SU-DHL-6 (cell line): ENCODE data around the gene GALNT15.

Source experiments
- H2AFZ ChIP-seq: fragments of 200-600 bp; sonication (generic); 2 replicates; pipeline ENCODE4 v1.6.1; 2014; ENCODE audit warnings: low read depth, mild to moderate bottlenecking, moderate library complexity, mixed read lengths, antibody characterized with exemption, low read length; ENCODE audit not compliant: severe bottlenecking
- H3F3A ChIP-seq: fragments of 200-600 bp; shearing (Covaris generic); 2 replicates; pipeline ENCODE4 v1.6.0; 2016; ENCODE audit warnings: antibody characterized with exemption, mild to moderate bottlenecking; ENCODE audit not compliant: insufficient read depth
- H3K27ac ChIP-seq: fragments of 200-600 bp; sonication (generic); 2 replicates; pipeline ENCODE4 v1.5.1; 2016; ENCODE audit warnings: low read depth, mild to moderate bottlenecking, low read length, moderate library complexity, mixed read lengths
- H3K27me3 ChIP-seq: fragments of 200-600 bp; sonication (generic), shearing (Covaris generic); 2 replicates; pipeline ENCODE4 v1.6.0; 2014; ENCODE audit warnings: mild to moderate bottlenecking, low read length
- H3K36me3 ChIP-seq: fragments of 200-600 bp; sonication (generic); 2 replicates; pipeline ENCODE4 v1.6.1; 2014; ENCODE audit warnings: mild to moderate bottlenecking, low read length, mixed read lengths
- H3K4me2 ChIP-seq: fragments of 300-600, 200-600 bp; shearing (Covaris generic), sonication (generic); 2 replicates; pipeline ENCODE4 v1.6.0; 2014; ENCODE audit warnings: low read length, low read depth, mild to moderate bottlenecking; ENCODE audit not compliant: poor library complexity, severe bottlenecking
- H3K4me3 ChIP-seq: fragments of 200-600 bp; sonication (generic); 2 replicates; pipeline ENCODE4 v1.5.1; 2014; ENCODE audit warnings: antibody characterized with exemption, low read length, mild to moderate bottlenecking, mixed read lengths; ENCODE audit not compliant: insufficient read depth, poor library complexity, severe bottlenecking
- H3K79me2 ChIP-seq: fragments of 200-600 bp; sonication (generic); 2 replicates; pipeline ENCODE4 v1.6.1; 2014; ENCODE audit warnings: mild to moderate bottlenecking, low read length, moderate library complexity; ENCODE audit not compliant: insufficient read depth
- H3K9ac ChIP-seq: fragments of 200-600 bp; sonication (generic); 2 replicates; pipeline ENCODE4 v1.7.0; 2014; ENCODE audit warnings: mild to moderate bottlenecking, low read length
- H3K9me2 ChIP-seq: fragments of 200-600 bp; sonication (generic); replicated peaks from 2 replicates; pipeline ENCODE4 v1.6.1; 2014; ENCODE audit warnings: low read length; ENCODE audit not compliant: insufficient read depth
- H3K9me3 ChIP-seq: fragments of 200-600 bp; sonication (generic); 2 replicates; pipeline ENCODE4 v1.6.1; 2014; ENCODE audit warnings: low read length, mixed read lengths; ENCODE audit not compliant: insufficient read depth
- H4K20me1 ChIP-seq: fragments of 200-600 bp; sonication (generic); 2 replicates; pipeline ENCODE4 v1.6.1; 2014; ENCODE audit warnings: low read depth, mild to moderate bottlenecking, antibody characterized with exemption, low read length, moderate library complexity, mixed read lengths
- EZH2phosphoT487 ChIP-seq: fragments of 200-600 bp; sonication (generic), shearing (Covaris generic); conservative IDR thresholded peaks from 2 replicates; pipeline ENCODE4 v1.6.1; 2018; ENCODE audit warnings: mild to moderate bottlenecking, antibody characterized with exemption, low read length, moderate library complexity, mixed read lengths
- TF ChIP-seq, protein P1 (sequence below): fragments of 200-600 bp; sonication (generic); IDR thresholded peaks from one replicate; pipeline ENCODE4 v1.5.1; 2017; ENCODE audit warnings: antibody characterized with exemption, mild to moderate bottlenecking, low read length, moderate library complexity; ENCODE audit not compliant: insufficient read depth, poor library complexity, severe bottlenecking

GALNT15 gene

DNA sequence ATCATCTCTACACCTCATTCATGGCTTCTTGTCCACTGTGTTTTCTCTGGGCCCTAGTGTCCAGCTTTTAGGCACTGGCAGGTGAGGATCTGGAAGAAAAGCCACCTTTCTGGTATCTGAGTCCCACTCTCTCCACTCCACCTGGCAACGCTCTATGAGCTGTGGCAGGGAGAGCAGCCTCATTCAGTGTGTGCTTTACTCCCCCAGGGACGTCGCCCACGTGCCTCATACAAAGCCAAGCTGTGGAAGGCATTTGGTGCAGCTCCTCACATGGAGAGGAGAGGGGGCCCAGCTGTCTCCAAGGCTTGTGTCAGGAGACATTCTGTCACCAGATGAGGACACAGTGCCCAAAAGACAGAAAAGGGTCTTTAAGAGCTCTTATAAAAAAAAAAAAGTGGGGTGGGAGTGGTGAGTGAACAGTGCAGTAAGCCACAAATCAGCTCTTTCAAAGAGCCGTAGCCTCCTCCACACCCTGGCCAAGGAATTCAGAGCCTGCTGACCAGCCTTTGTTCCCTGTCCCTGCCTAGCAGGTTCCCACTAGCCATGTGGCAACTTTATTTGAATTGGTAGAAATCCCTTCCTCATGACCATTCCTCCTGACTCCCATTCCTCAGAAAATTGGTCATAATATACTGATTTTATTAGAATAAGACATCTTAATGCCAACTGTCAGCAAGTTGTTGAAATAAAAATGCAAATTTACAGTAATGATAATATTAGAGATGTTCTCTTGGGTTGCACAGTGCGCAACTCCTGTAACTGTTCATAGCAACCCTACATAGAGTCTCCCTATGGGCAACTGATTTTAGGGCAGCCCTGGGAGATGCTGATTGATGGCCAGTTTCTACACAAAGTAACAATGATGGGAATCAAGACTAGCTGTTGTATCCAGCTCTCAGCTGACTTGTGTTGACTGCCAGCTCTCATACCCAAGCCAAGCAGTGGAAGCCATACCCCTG, 29.5 kb downstream of the GALNT15 start:
- H3K27me3 ChIP-seq: no peaks in the 10 kb centered on the region; the same call in 1 of the 2 replicates
- H4K20me1 ChIP-seq: no peaks in the 10 kb centered on the region
- no peak overlapping the region for H3K4me3 ChIP-seq
- no peaks in the 10 kb centered on the region for H3F3A ChIP-seq
- no peak overlapping the region for H2AFZ ChIP-seq
- no peak overlapping the region for H3K27ac ChIP-seq
- H3K4me2 ChIP-seq: no peak overlapping the region
- H3K79me2 ChIP-seq: no peaks in the 10 kb centered on the region
- H3K9me2 ChIP-seq: no peaks in the 10 kb centered on the region
- H3K36me3 ChIP-seq: no peaks in the 10 kb centered on the region
- no peaks in the 10 kb centered on the region for H3K9me3 ChIP-seq
- TF ChIP-seq, protein P1, sequence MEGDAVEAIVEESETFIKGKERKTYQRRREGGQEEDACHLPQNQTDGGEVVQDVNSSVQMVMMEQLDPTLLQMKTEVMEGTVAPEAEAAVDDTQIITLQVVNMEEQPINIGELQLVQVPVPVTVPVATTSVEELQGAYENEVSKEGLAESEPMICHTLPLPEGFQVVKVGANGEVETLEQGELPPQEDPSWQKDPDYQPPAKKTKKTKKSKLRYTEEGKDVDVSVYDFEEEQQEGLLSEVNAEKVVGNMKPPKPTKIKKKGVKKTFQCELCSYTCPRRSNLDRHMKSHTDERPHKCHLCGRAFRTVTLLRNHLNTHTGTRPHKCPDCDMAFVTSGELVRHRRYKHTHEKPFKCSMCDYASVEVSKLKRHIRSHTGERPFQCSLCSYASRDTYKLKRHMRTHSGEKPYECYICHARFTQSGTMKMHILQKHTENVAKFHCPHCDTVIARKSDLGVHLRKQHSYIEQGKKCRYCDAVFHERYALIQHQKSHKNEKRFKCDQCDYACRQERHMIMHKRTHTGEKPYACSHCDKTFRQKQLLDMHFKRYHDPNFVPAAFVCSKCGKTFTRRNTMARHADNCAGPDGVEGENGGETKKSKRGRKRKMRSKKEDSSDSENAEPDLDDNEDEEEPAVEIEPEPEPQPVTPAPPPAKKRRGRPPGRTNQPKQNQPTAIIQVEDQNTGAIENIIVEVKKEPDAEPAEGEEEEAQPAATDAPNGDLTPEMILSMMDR: no peak
- TF ChIP-seq EZH2phosphoT487: no peak
- no peak overlapping the region for H3K9ac ChIP-seq

DNA sequence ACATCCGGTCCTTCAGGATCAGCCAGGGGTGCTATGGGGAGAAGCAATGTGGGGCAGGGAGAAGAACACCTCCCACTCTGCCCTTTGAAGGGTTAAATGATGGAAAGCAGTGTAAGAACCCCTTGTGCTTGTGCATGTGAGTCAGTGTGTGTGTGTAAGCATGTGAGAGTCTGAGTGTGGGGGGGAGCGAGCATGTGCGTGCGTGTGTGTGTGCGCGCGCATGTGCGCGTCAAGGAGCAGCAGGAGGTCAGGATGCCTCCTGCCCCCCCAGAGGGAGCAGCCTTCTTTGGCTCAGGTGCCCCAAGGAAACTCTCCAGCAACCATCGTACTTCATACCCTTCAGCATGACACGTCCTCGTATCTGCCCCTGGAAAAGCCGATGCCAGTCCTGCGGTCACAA, 30.3 kb downstream of the GALNT15 start:
- Histone ChIP-seq H3K27me3 (no peaks in the 10 kb centered on the region; the same call in 1 of the 2 replicates), H3K9ac (no peak overlapping the region), H4K20me1 (no peaks in the 10 kb centered on the region), H2AFZ (no peak overlapping the region), H3K4me3 (no peak overlapping the region), H3K36me3 (no peaks in the 10 kb centered on the region), H3K27ac (no peak overlapping the region), H3K9me2 (no peaks in the 10 kb centered on the region), H3F3A (no peaks in the 10 kb centered on the region), H3K79me2 (no peaks in the 10 kb centered on the region), H3K9me3 (no peaks in the 10 kb centered on the region), H3K4me2 (no peak overlapping the region)
- no peak for TF ChIP-seq EZH2phosphoT487
- TF ChIP-seq, protein P1: no peak

DNA sequence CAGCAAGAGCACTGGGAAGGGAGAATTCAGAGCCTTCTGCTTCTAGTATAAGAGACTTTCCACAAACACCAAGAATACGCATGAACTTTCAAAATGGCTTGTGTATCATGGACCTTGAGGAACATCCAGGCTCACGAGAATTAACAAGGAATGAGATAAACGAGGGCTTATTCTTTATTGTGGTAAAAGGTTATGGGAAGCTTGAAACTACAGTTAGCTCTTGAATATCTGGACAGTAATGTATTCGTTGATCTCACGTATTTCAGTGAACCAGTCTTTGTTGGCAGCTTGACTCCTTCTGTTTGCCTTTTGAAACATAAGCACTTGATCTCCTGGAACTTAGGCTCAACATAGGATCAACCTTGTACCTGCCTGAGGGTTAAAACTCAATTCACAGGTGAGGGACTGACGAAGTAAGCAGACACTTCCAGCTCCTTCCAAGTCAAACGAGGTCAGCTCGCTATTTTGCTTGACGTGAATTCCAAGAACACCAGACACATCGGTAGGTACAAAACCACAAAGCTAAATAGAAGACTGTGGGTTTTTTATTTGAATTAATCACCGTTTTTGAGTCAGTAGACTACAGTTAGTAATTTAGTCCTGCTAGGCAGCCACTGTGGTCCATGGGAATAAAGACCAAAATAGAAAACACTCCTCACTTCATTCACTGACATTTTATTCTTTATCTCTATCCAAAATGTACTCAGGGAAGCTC, 30.8 kb downstream of the GALNT15 start:
- Histone ChIP-seq H3K9me2 (no peaks in the 10 kb centered on the region), H3K27ac (no peak overlapping the region), H3K4me3 (no peak overlapping the region), H3K79me2 (no peaks in the 10 kb centered on the region), H3F3A (no peaks in the 10 kb centered on the region), H3K4me2 (no peak overlapping the region), H3K9ac (no peak overlapping the region), H3K36me3 (no peaks in the 10 kb centered on the region), H4K20me1 (no peaks in the 10 kb centered on the region), H2AFZ (no peak overlapping the region), H3K9me3 (no peaks in the 10 kb centered on the region), H3K27me3 (no peaks in the 10 kb centered on the region; the same call in 1 of the 2 replicates)
- TF ChIP-seq, protein P1: no peak
- no peak for TF ChIP-seq EZH2phosphoT487
